CD4-positive, alpha-beta T cell treated with Interleukin-6 at 100 ng/mL for 8 hours (primary cell): ENCODE data around the gene ACTA2.

Experiments
- DNase-seq: peaks from one replicate; pipeline ENCODE4 v3.0.0-alpha.2; 2020; ENCODE audit warnings: mixed read lengths, low spot score

The ACTA2 gene

GRCh38 chr10:88920198-88920597 is 32.4 kb downstream of the ACTA2 start:
- no peak for DNase-seq

GRCh38 chr10:88919041-88919440 is 33.5 kb downstream of the ACTA2 start:
- no peak for DNase-seq

DNA sequence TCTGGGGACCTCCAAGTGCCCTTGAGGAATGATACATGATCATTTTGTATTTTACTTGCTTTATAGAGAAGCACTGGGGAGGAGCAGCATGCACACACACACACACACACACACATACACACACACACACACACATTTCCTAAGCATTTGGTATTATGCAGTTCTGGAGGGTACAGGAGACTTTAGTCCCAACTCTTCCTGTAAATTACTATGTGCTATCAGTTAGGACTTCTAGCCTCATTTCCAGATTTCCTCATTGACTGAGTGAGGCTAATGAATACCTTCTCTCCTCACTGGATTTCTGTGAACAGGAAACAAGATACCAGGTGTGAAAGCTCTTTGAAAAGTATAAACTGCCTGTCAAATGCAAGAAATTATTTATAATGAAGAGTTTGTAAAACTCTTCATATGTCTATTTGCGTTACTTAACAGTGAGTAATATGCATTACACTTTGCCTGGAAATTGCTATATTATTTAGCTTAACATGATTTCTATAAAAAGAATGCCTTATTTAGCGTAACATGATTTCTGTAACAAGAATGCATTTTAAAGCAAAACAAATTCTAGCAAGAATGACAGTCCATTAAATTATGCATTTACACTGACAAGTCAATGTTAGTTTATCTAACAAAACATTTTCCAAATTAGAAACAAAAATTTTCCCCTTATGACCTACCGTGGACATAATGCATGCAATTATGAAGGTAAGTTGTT is 34.2 kb downstream of the ACTA2 start:
- no peak for DNase-seq

GRCh38 chr10:88916986-88917385 is 35.6 kb downstream of the ACTA2 start:
- no peak for DNase-seq

DNA sequence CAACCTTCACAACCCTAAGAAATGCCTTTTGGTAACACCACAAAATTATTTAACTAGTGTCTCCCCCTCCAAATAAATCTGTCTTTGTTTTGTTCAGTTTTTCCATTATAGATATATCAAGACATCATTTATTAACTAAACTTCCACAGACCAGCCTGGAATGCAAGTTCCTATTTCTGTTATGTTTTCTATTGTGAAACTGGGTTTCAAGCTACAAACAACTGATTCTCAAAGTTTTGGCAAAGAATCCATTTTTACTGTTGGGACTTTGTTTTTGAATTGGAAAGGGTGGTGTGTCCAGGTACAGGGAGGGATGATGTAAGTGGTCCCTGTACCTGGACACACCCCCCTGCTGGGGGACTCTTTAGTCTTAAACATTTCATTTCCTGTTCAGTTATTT is 36.3 kb downstream of the ACTA2 start:
- no peak for DNase-seq

DNA sequence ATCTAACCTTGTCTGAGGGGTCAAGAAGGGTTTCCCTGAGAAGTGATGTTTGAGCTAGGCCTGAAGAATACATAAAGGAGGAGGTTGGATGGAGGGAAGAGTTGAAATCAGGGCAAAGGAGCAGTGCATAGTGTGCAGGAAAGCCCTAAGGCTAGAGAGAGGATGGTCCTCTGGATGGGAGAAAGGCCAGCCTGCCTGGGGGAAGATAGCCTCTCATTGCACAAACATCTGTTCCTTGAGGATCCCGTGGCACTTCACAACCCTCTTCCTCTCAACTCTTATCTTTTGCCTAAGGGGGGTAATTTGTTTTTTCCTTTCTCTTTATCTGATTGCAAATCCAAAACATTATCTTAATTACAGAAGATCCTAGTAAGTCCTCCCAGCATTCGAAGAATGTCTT is 36.8 kb downstream of the ACTA2 start:
- no peak for DNase-seq

GRCh38 chr10:88913788-88914187 is 38.8 kb downstream of the ACTA2 start:
- no peak for DNase-seq

- no peak for DNase-seq
Measured at GRCh38 chr10:88913127-88913526, 39.4 kb downstream of the ACTA2 start.

DNA sequence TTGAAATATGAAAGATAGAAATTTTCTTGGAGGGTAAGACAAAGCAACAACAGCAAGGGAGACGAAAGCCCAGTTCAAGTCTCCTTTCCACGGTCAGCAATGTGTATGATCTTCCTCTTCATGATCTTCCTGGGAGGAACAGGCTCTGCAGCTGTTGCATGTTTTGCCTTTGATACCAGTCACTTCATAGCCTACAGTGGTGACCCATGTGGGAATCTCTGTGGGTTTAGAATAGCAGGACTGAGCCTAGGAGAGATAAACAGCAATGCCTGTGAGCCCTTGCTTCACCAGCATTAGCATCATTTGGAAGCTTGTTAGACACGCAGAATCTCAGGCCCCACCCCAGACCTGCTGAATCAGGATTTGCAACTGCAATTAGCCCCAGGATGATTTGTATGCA is 40.7 kb downstream of the ACTA2 start:
- DNase-seq: no peak

DNA sequence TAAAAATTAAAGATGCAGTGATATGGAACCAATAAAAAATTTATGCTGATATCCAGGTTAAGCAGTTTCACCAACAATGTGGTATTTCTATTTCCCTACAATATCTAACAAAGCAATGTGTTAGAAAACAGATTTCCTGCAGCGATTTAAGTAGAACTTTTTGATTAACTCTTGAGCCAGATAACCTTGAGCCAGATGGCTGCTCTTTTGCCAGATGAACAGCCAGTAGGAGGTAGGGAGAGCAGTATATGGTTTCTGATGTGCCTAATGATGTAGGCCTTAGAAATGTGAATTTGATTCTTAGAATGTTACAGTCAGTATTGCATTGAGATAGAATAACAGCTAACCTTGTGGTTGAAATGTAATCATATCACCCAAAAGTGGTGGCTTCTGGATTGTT is 41.5 kb downstream of the ACTA2 start:
- no peak for DNase-seq

DNA sequence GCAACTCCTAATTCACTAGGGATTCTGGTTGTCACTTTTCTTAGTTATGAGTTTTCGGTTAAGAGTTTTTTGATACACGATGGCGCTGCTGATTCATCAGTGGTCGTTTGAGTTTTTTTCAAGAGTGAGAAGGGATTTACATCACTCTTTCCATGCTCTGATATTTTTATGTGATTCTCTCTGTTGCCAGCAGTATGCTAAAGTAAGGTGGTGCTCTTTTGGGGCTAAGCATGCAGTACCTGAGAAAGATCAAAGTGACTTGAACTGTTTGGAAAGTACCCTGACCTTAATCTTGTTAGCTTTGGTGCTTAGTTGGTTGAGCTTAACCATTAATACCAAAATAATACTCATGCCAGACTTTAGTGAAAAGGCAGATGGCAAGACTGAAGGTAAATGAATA is 44.4 kb downstream of the ACTA2 start:
- no peak for DNase-seq

DNA sequence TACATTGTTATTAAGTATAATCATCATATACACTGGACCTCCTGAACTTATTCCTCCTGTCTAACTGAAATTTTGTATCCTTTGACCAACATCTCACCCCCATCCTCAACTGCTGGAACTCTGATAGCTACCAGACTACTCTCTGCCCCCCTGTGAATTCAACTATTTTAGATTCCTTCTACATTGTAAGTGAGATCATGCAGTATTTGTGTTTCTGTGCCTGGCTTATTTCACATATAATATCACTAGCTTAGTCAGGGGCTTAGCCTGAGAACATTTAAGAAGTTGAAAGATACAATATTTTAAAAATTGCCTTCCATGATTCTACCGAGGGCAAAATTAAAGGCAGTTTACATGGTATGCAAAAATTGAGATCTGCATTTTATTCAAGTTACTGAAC is 45.7 kb downstream of the ACTA2 start:
- no peak for DNase-seq

DNA sequence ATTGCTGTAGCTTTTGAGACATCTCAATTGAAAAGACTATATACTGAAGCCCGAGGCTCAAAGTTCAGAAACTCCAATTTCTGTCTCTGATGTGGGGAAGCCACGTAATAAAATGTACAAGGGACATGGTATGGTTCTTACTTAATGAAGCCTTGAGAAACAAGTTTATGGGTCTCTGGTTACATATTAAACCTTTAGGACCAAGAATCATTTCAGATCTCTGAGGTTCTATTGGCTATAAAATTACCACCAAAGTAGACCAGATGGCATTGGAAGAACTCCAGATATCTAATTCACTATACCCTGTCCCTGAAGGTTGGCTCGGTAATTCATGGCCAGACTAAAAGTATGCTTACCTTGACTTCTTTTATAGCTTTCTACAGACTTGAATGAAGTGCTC is 48.9 kb downstream of the ACTA2 start:
- DNase-seq: no peak

GRCh38 chr10:88901984-88902789 is 50.4 kb downstream of the ACTA2 start:
- DNase-seq: no peak

DNA sequence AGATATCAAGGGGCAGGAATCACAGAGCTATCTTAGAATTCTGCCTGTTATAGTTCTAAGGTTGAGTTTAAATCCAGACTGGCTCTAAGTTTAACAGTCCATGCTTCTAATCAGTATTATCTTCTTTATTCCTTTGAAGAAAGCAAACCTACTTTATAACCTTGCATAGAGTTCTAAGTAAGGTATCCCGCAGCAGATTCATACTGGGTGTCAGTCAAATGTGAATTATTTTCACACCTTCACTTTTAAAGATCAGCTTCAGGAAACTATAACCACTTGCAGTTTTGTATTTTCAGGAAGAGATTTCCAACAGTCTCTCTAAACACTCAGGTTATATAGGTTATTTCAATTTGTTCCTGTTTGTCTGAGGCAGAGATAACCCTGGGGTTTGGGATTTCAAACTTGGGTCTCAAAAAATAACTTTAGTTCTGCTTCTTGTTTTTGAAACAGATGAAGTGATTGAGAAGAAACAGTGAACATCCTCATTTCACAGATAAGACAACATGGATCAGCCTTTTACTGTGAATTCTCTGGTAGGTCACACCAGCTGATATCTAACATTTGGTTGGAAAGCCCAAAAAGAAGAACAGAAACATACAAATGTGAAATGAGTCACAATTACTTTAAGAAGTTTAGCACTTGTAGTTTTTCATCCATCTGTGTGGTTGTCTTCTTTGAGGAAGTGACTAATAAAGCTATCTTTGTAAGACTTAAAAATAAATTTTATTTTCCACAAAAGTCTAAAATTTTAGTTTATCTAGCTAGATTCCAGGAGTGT is 51.2 kb downstream of the ACTA2 start:
- no peak for DNase-seq

- DNase-seq: no peak
Measured at GRCh38 chr10:88899886-88900285, 52.7 kb downstream of the ACTA2 start.

DNA sequence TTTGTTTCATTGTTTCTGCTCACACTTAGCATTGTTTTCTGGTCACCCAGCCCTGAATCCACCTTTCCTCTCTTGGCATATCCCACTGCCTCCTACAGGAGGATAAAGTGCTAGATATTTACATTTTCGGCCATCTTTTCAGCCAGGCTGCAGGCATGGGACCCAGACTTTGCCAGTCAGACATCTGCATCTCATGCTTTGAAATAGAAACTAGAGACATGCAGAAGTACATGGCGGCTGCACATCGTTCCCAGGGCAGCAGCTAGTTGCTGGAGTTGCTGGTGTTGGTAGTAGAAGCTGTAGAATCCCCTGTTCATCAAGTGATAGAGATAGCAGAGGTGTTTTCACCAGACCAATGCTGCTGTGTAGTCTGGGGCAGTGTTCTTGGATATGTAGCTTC is 53.8 kb downstream of the ACTA2 start:
- DNase-seq: no peak

- no peak for DNase-seq
Measured at GRCh38 chr10:88896994-88897853, 55.3 kb downstream of the ACTA2 start.

DNA sequence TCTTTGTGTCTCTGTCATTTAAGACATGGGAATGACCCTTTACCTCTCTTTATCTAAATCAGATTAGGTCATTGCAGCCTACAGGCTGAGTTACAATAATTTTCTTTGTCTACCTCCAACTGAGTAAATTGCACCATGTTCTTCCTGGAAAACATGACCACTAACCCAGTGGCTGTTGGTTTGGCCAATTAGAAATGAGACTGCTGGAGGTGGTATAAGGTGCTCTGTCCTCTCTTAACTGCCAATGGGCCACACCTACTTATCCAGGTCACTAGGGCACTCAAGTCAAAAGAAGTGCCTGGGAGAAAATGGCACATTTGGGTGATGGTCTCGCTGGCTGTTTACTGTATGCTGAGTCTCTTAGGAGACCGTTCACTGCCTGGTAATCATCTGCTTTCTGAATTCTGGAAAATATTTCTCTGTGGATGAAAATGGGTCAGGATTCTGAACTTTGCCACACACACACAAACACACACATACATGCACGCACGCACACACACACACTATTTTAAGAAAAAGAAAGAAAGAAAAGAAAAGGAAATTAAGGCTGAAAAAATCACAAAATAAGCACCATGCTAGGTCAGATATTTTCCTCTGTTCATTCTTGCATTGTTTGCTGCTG is 56.1 kb downstream of the ACTA2 start:
- no peak for DNase-seq

GRCh38 chr10:88895250-88895649 is 57.3 kb downstream of the ACTA2 start:
- DNase-seq: no peak

GRCh38 chr10:88893611-88894010 is 59.0 kb downstream of the ACTA2 start:
- DNase-seq: no peak
